ENCODE measurements around the gene RNF220. TPM values are rescaled to one million over a fixed set of nuclear protein-coding genes. Genes with fewer than 3 reads are reported as not detected.

Gene RNF220
- total and polyA plus RNA-seq, 2 donors from 2014 or later = 66.9 to 69.0 TPM

- Histone ChIP-seq H3K27me3 (ENCODE audit: control insufficient read depth, insufficient read depth, low read length) (peaks cover 18% of the 10 kb centered on the region), H3K4me3 (ENCODE audit: low read length in 3 of 3) (no peak overlapping the region), H3K36me3 (ENCODE audit: control insufficient read depth in 2 of 3, insufficient read depth in 3 of 3, low read length in 3 of 3) (no peaks in the 10 kb centered on the region), H3K9me3 (ENCODE audit: control insufficient read depth in 2 of 3, insufficient read depth in 1 of 3, low read length in 3 of 3) (no peaks in the 10 kb centered on the region), H3K9ac (ENCODE audit: low read length in 3 of 3) (no peak overlapping the region), H3K27ac (ENCODE audit: low read depth in 2 of 2, low read length in 2 of 2) (no peak overlapping the region), H3K4me1 (ENCODE audit: control insufficient read depth in 2 of 3, insufficient read depth in 2 of 3, low read depth in 1 of 3, low read length in 3 of 3) (peaks cover 0 to 12% (median 0%) of the 10 kb centered on the region in 3 donors)
- no peak for TF ChIP-seq CTCF (IDR thresholded peaks at IDR 0.05; ENCODE audit: borderline replicate concordance, extremely low read depth, insufficient read depth)
- DNase-seq (peak in 1 of 5 donors; percentile 64), FAIRE-seq (no peak)
- intact Hi-C loops (cut with DNase I) = no loop called here
Observed at GRCh38 chr1:44616991-44617702, 212.1 kb downstream of the RNF220 start.

DNA sequence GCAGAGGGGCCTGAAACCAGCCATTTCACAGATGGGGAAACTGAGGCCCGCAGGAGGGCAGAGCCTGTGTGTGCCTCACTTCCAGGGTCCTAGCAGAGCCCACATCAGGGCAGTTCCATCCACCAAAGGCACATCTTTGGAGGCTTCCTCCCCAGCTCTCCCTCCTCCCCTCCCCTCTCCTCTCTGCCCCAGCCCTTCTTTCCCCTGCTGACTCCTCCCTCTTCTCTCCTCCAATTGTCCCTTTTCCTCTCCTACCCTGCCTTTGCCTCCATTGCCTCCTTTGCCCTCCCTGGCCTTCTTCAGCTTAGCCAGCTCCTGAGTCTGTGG is 212.6 kb downstream of the RNF220 start:
- no peak for FAIRE-seq
- no peak overlapping the region for H3K4me3 ChIP-seq (ENCODE audit: low read length in 3 of 3)
- no peak overlapping the region for H3K9ac ChIP-seq (ENCODE audit: low read length in 3 of 3)

GRCh38 chr1:44619261-44619900 is 214.3 kb downstream of the RNF220 start:
- DNase-seq (peak; percentile 82 to 92 (median 89)), FAIRE-seq (no peak)
- no peaks in the 10 kb centered on the region for H3K36me3 ChIP-seq (ENCODE audit: control insufficient read depth in 2 of 3, insufficient read depth in 3 of 3, low read length in 3 of 3)
- H3K27ac ChIP-seq (ENCODE audit: low read depth in 2 of 2, low read length in 2 of 2) = no peak overlapping the region
- H3K4me1 ChIP-seq (ENCODE audit: control insufficient read depth in 2 of 3, insufficient read depth in 2 of 3, low read depth in 1 of 3, low read length in 3 of 3) = peaks cover 0 to 12% (median 0%) of the 10 kb centered on the region in 3 donors
- no peaks in the 10 kb centered on the region for H3K9me3 ChIP-seq (ENCODE audit: control insufficient read depth in 2 of 3, insufficient read depth in 1 of 3, low read length in 3 of 3)
- no peak overlapping the region for H3K9ac ChIP-seq (ENCODE audit: low read length in 3 of 3)
- peaks cover 18% of the 10 kb centered on the region for H3K27me3 ChIP-seq (ENCODE audit: control insufficient read depth, insufficient read depth, low read length)
- no peak overlapping the region for H3K4me3 ChIP-seq (ENCODE audit: low read length in 3 of 3)
- intact Hi-C loops (cut with DNase I) = no loop called here
- TF ChIP-seq CTCF (IDR thresholded peaks at IDR 0.05; ENCODE audit: borderline replicate concordance, extremely low read depth, insufficient read depth) = no peak

More for the DNA sequence above, 212.6 kb downstream of the RNF220 start:
- Histone ChIP-seq H3K27ac (ENCODE audit: low read depth in 2 of 2, low read length in 2 of 2) (no peak overlapping the region), H3K27me3 (ENCODE audit: control insufficient read depth, insufficient read depth, low read length) (peaks cover 18% of the 10 kb centered on the region), H3K4me1 (ENCODE audit: control insufficient read depth in 2 of 3, insufficient read depth in 2 of 3, low read depth in 1 of 3, low read length in 3 of 3) (peaks cover 0 to 12% (median 0%) of the 10 kb centered on the region in 3 donors), H3K9me3 (ENCODE audit: control insufficient read depth in 2 of 3, insufficient read depth in 1 of 3, low read length in 3 of 3) (no peaks in the 10 kb centered on the region), H3K36me3 (ENCODE audit: control insufficient read depth in 2 of 3, insufficient read depth in 3 of 3, low read length in 3 of 3) (no peaks in the 10 kb centered on the region)
- intact Hi-C loops (cut with DNase I) = no loop called here
- no peak for DNase-seq
- TF ChIP-seq CTCF (IDR thresholded peaks at IDR 0.05; ENCODE audit: borderline replicate concordance, extremely low read depth, insufficient read depth) = no peak

All from kidney (tissue), 14 donors.